HepG2 (cell line): Measurements from ENCODE around the gene ELF1. TPM values are rescaled to one million over a fixed set of nuclear protein-coding genes. Genes with fewer than 3 reads are reported as not detected.

ENCODE experiments used
- HDAC1 ChIP-seq: sonication (generic); formaldehyde crosslinking; IDR thresholded peaks from 2 replicates; pipeline ENCODE4 v1.5.1; 2020; ENCODE audit warnings: mild to moderate bottlenecking, missing genetic modification reagents
- HNF4A ChIP-seq: sonication (generic); formaldehyde crosslinking; IDR thresholded peaks from 2 replicates; pipeline ENCODE4 v1.4.0; 2020; ENCODE audit warnings: missing genetic modification reagents
- NFE2L2 ChIP-seq: fragments of 150-350 bp; IDR thresholded peaks from 2 replicates; pipeline ENCODE4 v1.6.1; 2014; ENCODE audit warnings: low read length
- NR2F6 ChIP-seq, 2 experiments: IDR thresholded peaks; 2 replicates each; pipeline ENCODE4 v1.6.1; 2016; ENCODE audit warnings: antibody characterized with exemption in 1 of 2, mild to moderate bottlenecking in 1 of 2
- RARA ChIP-seq: IDR thresholded peaks from 2 replicates; pipeline ENCODE4 v1.6.1; 2016; ENCODE audit warnings: missing genetic modification reagents, missing compliant biosample characterization
- REPIN1 ChIP-seq: sonication (generic); formaldehyde crosslinking; IDR thresholded peaks from 2 replicates; pipeline ENCODE4 v1.8.0; 2022; ENCODE audit warnings: missing genetic modification reagents, low read depth, mild to moderate bottlenecking, borderline replicate concordance
- SP5 ChIP-seq: IDR thresholded peaks from 2 replicates; pipeline ENCODE4 v1.6.1; 2016; ENCODE audit warnings: low read depth, borderline replicate concordance
- ZBTB21 ChIP-seq: sonication (generic); formaldehyde crosslinking; IDR thresholded peaks from 2 replicates; pipeline ENCODE4 v1.4.0; 2020; ENCODE audit warnings: missing genetic modification reagents
- ZBTB7B ChIP-seq: sonication (generic); formaldehyde crosslinking; IDR thresholded peaks from 2 replicates; pipeline ENCODE4 v1.4.0; 2020; ENCODE audit warnings: missing genetic modification reagents
- ZEB1 ChIP-seq: IDR thresholded peaks from 2 replicates; pipeline ENCODE4 v1.6.1; 2012; ENCODE audit warnings: mild to moderate bottlenecking, low read depth, inconsistent platforms; ENCODE audit not compliant: insufficient replicate concordance
- ZNF790 ChIP-seq: sonication (generic); formaldehyde crosslinking; IDR thresholded peaks from 2 replicates; pipeline ENCODE4 v1.8.0; 2022; ENCODE audit warnings: missing genetic modification reagents, mild to moderate bottlenecking, borderline replicate concordance
- ZNF878 ChIP-seq: sonication (generic); formaldehyde crosslinking; IDR thresholded peaks from 2 replicates; pipeline ENCODE4 v1.8.1; 2023; ENCODE audit warnings: mild to moderate bottlenecking, missing genetic modification reagents, moderate library complexity
- ZNF883 ChIP-seq: sonication (generic); formaldehyde crosslinking; IDR thresholded peaks from 2 replicates; pipeline ENCODE4 v1.5.1; 2020; ENCODE audit warnings: mild to moderate bottlenecking, missing genetic modification reagents; ENCODE audit errors: not compliant biosample characterization
- polyA plus RNA-seq, 8 experiments: library from polyadenylated mRNA; depleted of rRNA in 3 of 8; stranded (reverse) in 7 of 8; unstranded in 1 of 8; fragments of >200 nt; fragmentation: Illumina TruSeq in 4 of 8; extraction: Trizol in 4 of 8; gene quantifications; 2 replicates each; pipeline versions ENCODE4 v1.2.1 to v1.2.3, GENCODE V29; 2011 to 2016; ENCODE audit warnings: low read depth in 4 of 8, missing spikeins in 1 of 8, mixed read lengths in 1 of 8; ENCODE audit not compliant: insufficient read depth in 1 of 8
- total RNA-seq, 5 experiments: library from RNA; depleted of rRNA; stranded (reverse); fragments of >200 nt; fragmentation: Illumina TruSeq; extraction: Trizol; gene quantifications; 2 replicates each; pipeline ENCODE4 v1.2.3, GENCODE V29; 2016; ENCODE audit warnings: low read depth in 1 of 5
- TF ChIP-seq, protein P1 (sequence below): IDR thresholded peaks from 2 replicates; pipeline ENCODE4 v1.6.1; 2016; ENCODE audit warnings: control low read depth
- TF ChIP-seq, protein P2 (sequence below): sonication (generic); formaldehyde crosslinking; conservative IDR thresholded peaks from 2 replicates; pipeline ENCODE4 v1.4.0; 2020; ENCODE audit warnings: mild to moderate bottlenecking, missing genetic modification reagents, moderate library complexity
- TF ChIP-seq, protein P3 (sequence below): sonication (generic); formaldehyde crosslinking; IDR thresholded peaks from 2 replicates; pipeline ENCODE4 v1.4.0; 2020; ENCODE audit warnings: missing genetic modification reagents, mild to moderate bottlenecking, borderline replicate concordance
- TF ChIP-seq, protein P4 (sequence below): sonication (generic); IDR thresholded peaks from 2 replicates; pipeline ENCODE4 v1.6.1; 2016; ENCODE audit warnings: low read depth, borderline replicate concordance
- TF ChIP-seq, protein P5 (sequence below): sonication (generic); formaldehyde crosslinking; IDR thresholded peaks from 2 replicates; pipeline ENCODE4 v1.9.0; 2022; ENCODE audit warnings: missing genetic modification reagents, mild to moderate bottlenecking, borderline replicate concordance
- TF ChIP-seq, protein P6 (sequence below): sonication (generic); formaldehyde crosslinking; IDR thresholded peaks from 2 replicates; pipeline ENCODE4 v1.8.0; 2022; ENCODE audit warnings: missing genetic modification reagents, mild to moderate bottlenecking, borderline replicate concordance

ELF1 gene
- total and polyA plus RNA-seq, 2 of the 13 experiments (the other 11 are each of a cell fraction or from before 2014, with no cell fraction given), result 24.6 to 71.5 TPM

DNA sequence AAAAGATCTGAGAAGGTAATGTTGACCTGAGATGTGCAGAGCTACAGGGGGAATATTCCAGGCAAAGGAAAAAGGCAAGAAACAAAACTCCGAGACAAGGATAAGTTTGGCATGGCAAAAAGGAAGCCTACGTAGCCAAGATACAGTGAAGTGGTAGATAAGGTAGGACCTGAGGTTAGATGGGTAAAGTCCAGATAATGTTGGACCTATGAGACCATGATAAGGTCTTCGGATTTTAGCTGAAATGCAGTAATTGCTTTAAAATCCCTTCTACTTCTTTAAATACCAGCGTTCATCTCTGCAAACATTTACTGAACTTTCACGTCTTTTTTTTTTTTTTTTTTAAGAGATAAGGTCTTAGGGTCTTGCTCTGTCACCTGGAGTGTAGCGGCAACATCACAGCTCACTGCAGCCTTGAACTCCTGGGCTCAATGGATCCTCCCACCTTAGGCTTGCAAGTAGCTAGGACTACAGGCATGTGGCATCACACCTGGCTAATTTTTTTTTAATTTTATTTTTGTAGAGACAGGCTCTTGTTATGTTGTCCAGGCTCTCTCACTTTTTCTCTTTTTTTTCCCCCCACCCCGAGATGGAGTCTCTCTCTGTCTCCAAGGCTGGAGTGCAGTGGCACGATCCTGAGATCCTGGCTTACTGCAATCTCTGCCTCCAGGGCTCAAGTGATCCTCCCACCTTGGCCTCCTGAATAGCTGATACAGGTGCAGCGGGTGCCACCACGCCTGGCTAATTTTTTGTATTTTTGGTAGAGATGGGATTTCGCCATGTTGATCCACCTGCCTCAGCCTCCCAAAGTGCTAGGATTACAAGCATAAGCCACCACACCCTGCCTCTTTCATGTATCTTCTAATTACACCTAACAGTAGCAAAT, 38.0 kb upstream of the ELF1 start (continued):
- TF ChIP-seq, protein P1, sequence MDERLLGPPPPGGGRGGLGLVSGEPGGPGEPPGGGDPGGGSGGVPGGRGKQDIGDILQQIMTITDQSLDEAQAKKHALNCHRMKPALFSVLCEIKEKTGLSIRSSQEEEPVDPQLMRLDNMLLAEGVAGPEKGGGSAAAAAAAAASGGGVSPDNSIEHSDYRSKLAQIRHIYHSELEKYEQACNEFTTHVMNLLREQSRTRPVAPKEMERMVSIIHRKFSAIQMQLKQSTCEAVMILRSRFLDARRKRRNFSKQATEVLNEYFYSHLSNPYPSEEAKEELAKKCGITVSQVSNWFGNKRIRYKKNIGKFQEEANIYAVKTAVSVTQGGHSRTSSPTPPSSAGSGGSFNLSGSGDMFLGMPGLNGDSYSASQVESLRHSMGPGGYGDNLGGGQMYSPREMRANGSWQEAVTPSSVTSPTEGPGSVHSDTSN (CRISPR knock-in tag), result no peak
- TF ChIP-seq REPIN1 (CRISPR knock-in tag), result no peak
- no peak for TF ChIP-seq ZNF883 (CRISPR knock-in tag)
- TF ChIP-seq, protein P2, sequence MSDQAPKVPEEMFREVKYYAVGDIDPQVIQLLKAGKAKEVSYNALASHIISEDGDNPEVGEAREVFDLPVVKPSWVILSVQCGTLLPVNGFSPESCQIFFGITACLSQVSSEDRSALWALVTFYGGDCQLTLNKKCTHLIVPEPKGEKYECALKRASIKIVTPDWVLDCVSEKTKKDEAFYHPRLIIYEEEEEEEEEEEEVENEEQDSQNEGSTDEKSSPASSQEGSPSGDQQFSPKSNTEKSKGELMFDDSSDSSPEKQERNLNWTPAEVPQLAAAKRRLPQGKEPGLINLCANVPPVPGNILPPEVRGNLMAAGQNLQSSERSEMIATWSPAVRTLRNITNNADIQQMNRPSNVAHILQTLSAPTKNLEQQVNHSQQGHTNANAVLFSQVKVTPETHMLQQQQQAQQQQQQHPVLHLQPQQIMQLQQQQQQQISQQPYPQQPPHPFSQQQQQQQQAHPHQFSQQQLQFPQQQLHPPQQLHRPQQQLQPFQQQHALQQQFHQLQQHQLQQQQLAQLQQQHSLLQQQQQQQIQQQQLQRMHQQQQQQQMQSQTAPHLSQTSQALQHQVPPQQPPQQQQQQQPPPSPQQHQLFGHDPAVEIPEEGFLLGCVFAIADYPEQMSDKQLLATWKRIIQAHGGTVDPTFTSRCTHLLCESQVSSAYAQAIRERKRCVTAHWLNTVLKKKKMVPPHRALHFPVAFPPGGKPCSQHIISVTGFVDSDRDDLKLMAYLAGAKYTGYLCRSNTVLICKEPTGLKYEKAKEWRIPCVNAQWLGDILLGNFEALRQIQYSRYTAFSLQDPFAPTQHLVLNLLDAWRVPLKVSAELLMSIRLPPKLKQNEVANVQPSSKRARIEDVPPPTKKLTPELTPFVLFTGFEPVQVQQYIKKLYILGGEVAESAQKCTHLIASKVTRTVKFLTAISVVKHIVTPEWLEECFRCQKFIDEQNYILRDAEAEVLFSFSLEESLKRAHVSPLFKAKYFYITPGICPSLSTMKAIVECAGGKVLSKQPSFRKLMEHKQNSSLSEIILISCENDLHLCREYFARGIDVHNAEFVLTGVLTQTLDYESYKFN, result peak; percentile 45
- TF ChIP-seq HDAC1 (CRISPR knock-in tag), result 0 out of 2 replicates have a peak, but pooled peaks have one; percentile 35
- TF ChIP-seq NR2F6 (IDR thresholded peaks at IDR 0.05), result peak; percentile 29; the same call in 1 of the 2 replicates
- no peak for TF ChIP-seq NR2F6 (CRISPR knock-in tag; IDR thresholded peaks at IDR 0.05)
- TF ChIP-seq, protein P3, sequence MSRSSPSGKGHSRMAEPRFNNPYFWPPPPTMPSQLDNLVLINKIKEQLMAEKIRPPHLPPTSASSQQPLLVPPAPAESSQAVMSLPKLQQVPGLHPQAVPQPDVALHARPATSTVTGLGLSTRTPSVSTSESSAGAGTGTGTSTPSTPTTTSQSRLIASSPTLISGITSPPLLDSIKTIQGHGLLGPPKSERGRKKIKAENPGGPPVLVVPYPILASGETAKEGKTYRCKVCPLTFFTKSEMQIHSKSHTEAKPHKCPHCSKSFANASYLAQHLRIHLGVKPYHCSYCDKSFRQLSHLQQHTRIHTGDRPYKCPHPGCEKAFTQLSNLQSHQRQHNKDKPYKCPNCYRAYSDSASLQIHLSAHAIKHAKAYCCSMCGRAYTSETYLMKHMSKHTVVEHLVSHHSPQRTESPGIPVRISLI (CRISPR knock-in tag), result peak; percentile 87
- TF ChIP-seq ZBTB7B, result peak; percentile 60; the same call in 1 of the 2 replicates
- TF ChIP-seq ZNF878 (CRISPR knock-in tag), result no peak
- peak; percentile 69 for TF ChIP-seq ZEB1
- TF ChIP-seq, protein P4, sequence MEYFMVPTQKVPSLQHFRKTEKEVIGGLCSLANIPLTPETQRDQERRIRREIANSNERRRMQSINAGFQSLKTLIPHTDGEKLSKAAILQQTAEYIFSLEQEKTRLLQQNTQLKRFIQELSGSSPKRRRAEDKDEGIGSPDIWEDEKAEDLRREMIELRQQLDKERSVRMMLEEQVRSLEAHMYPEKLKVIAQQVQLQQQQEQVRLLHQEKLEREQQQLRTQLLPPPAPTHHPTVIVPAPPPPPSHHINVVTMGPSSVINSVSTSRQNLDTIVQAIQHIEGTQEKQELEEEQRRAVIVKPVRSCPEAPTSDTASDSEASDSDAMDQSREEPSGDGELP, result peak; percentile 26; the same call in 1 of the 2 replicates
- TF ChIP-seq, protein P5, sequence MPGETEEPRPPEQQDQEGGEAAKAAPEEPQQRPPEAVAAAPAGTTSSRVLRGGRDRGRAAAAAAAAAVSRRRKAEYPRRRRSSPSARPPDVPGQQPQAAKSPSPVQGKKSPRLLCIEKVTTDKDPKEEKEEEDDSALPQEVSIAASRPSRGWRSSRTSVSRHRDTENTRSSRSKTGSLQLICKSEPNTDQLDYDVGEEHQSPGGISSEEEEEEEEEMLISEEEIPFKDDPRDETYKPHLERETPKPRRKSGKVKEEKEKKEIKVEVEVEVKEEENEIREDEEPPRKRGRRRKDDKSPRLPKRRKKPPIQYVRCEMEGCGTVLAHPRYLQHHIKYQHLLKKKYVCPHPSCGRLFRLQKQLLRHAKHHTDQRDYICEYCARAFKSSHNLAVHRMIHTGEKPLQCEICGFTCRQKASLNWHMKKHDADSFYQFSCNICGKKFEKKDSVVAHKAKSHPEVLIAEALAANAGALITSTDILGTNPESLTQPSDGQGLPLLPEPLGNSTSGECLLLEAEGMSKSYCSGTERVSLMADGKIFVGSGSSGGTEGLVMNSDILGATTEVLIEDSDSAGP, result no peak
- TF ChIP-seq SP5 (CRISPR knock-in tag), result 0 out of 2 replicates have a peak, but pooled peaks have one; percentile 18
- TF ChIP-seq ZBTB21 (CRISPR knock-in tag), result no peak
- TF ChIP-seq, protein P6, sequence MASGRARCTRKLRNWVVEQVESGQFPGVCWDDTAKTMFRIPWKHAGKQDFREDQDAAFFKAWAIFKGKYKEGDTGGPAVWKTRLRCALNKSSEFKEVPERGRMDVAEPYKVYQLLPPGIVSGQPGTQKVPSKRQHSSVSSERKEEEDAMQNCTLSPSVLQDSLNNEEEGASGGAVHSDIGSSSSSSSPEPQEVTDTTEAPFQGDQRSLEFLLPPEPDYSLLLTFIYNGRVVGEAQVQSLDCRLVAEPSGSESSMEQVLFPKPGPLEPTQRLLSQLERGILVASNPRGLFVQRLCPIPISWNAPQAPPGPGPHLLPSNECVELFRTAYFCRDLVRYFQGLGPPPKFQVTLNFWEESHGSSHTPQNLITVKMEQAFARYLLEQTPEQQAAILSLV (CRISPR knock-in tag), result no peak
- no peak for TF ChIP-seq NFE2L2
- peak; percentile 56 for TF ChIP-seq HNF4A
- no peak for TF ChIP-seq ZNF790 (CRISPR knock-in tag)
- TF ChIP-seq RARA (CRISPR knock-in tag), result peak; percentile 68
